Loucy (cell line): ENCODE measurements around the gene PHF20.

ENCODE experiments used
- H2AFZ ChIP-seq: fragments of 200-600 bp; sonication (generic); 2 replicates; pipeline ENCODE4 v1.6.0; 2016; ENCODE audit warnings: antibody characterized with exemption, mild to moderate bottlenecking, low read length, moderate library complexity
- H3F3A ChIP-seq: fragments of 200-600 bp; 2 replicates; pipeline ENCODE4 v1.6.0; 2016; ENCODE audit warnings: antibody characterized with exemption, low read depth, mild to moderate bottlenecking
- H3K27me3 ChIP-seq: fragments of 200-600 bp; sonication (generic); 2 replicates; pipeline ENCODE4 v1.6.1; 2014; ENCODE audit warnings: low read length, mild to moderate bottlenecking; ENCODE audit not compliant: insufficient read depth, poor library complexity, severe bottlenecking
- H3K36me3 ChIP-seq: fragments of 200-600 bp; sonication (generic); 2 replicates; pipeline ENCODE4 v1.6.1; 2016; ENCODE audit warnings: low read length; ENCODE audit not compliant: insufficient read depth
- H3K4me1 ChIP-seq: fragments of 200-600 bp; sonication (generic); 2 replicates; pipeline ENCODE4 v1.5.1; 2014; ENCODE audit warnings: low read length, mild to moderate bottlenecking; ENCODE audit not compliant: insufficient read depth, poor library complexity, severe bottlenecking
- H3K4me2 ChIP-seq: fragments of 200-600 bp; sonication (generic); 2 replicates; pipeline ENCODE4 v1.6.0; 2014; ENCODE audit warnings: antibody characterized with exemption, low read length, low read depth, mild to moderate bottlenecking; ENCODE audit not compliant: poor library complexity, severe bottlenecking
- H3K4me3 ChIP-seq: fragments of 200-600 bp; sonication (generic); 2 replicates; pipeline ENCODE4 v1.5.1; 2014; ENCODE audit warnings: low read length, mild to moderate bottlenecking, mixed read lengths; ENCODE audit not compliant: poor library complexity, severe bottlenecking
- H3K79me2 ChIP-seq: fragments of 200-600 bp; sonication (generic); 2 replicates; pipeline ENCODE4 v1.6.1; 2014; ENCODE audit warnings: low read length; ENCODE audit not compliant: insufficient read depth
- H3K9ac ChIP-seq: fragments of 200-600 bp; sonication (generic); 2 replicates; pipeline ENCODE4 v1.6.0; 2014; ENCODE audit warnings: mild to moderate bottlenecking, low read depth, low read length, moderate library complexity; ENCODE audit not compliant: poor library complexity, severe bottlenecking
- H3K9me2 ChIP-seq: fragments of 200-600 bp; sonication (generic); replicated peaks from 2 replicates; pipeline ENCODE4 v1.6.1; 2016; ENCODE audit warnings: low read depth, low read length, mixed read lengths
- H3K9me3 ChIP-seq: fragments of 200-600 bp; sonication (generic); 2 replicates; pipeline ENCODE4 v1.6.1; 2014; ENCODE audit warnings: mild to moderate bottlenecking, antibody characterized with exemption, low read length, low read depth; ENCODE audit not compliant: insufficient read depth
- H4K20me1 ChIP-seq: fragments of 200-600 bp; sonication (generic); 2 replicates; pipeline ENCODE4 v1.6.0; 2014; ENCODE audit warnings: antibody characterized with exemption, low read length, mild to moderate bottlenecking; ENCODE audit not compliant: insufficient read depth, poor library complexity, severe bottlenecking
- CTCF ChIP-seq: fragments of 200-600 bp; sonication (generic); conservative IDR thresholded peaks from 2 replicates; pipeline ENCODE4 v1.5.1; 2014; ENCODE audit warnings: mild to moderate bottlenecking, antibody characterized with exemption, low read length
- EZH2phosphoT487 ChIP-seq: fragments of 200-600 bp; IDR thresholded peaks from 2 replicates; pipeline ENCODE4 v1.6.1; 2018; ENCODE audit warnings: antibody characterized with exemption, mild to moderate bottlenecking, moderate library complexity, borderline replicate concordance

PHF20 gene

GRCh38 chr20:35806075-35806474 lies 34.3 kb downstream of the PHF20 start:
- peaks cover 17% of the 10 kb centered on the region; the same call in 1 of the 2 replicates for H3K36me3 ChIP-seq
- peaks cover 9% of the 10 kb centered on the region; the same call in 1 of the 2 replicates for H3K79me2 ChIP-seq

GRCh38 chr20:35807877-35808276 lies 36.1 kb downstream of the PHF20 start:
- TF ChIP-seq EZH2phosphoT487 (no peak), CTCF (no peak)
- Histone ChIP-seq H3K9ac (no peak overlapping the region), H3K4me2 (no peak overlapping the region), H3K4me3 (no peak overlapping the region), H4K20me1 (no peaks in the 10 kb centered on the region), H3K9me2 (no peaks in the 10 kb centered on the region), H3K79me2 (peaks cover 13% of the 10 kb centered on the region; the same call in 1 of the 2 replicates), H3K27me3 (no peaks in the 10 kb centered on the region), H3K9me3 (no peaks in the 10 kb centered on the region), H2AFZ (no peak overlapping the region), H3K36me3 (peaks cover 12% of the 10 kb centered on the region; the same call in 1 of the 2 replicates), H3F3A (no peaks in the 10 kb centered on the region), H3K4me1 (no peaks in the 10 kb centered on the region)

More at GRCh38 chr20:35806075-35806474, 34.3 kb downstream of the PHF20 start:
- H3K27me3 ChIP-seq: no peaks in the 10 kb centered on the region
- no peak overlapping the region for H3K9ac ChIP-seq
- H3K4me3 ChIP-seq: no peak overlapping the region
- H3F3A ChIP-seq: no peaks in the 10 kb centered on the region
- no peak overlapping the region for H2AFZ ChIP-seq
- TF ChIP-seq EZH2phosphoT487 (no peak), CTCF (no peak)
- H4K20me1 ChIP-seq: no peaks in the 10 kb centered on the region
- no peak overlapping the region for H3K4me2 ChIP-seq
- H3K9me3 ChIP-seq: no peaks in the 10 kb centered on the region
- no peaks in the 10 kb centered on the region for H3K4me1 ChIP-seq
- H3K9me2 ChIP-seq: no peaks in the 10 kb centered on the region

- Histone ChIP-seq H3K4me3 (no peak overlapping the region), H3K4me1 (no peaks in the 10 kb centered on the region), H3F3A (no peaks in the 10 kb centered on the region), H3K4me2 (no peak overlapping the region), H2AFZ (no peak overlapping the region), H3K9me3 (no peaks in the 10 kb centered on the region), H4K20me1 (no peaks in the 10 kb centered on the region), H3K9me2 (no peaks in the 10 kb centered on the region), H3K36me3 (peaks cover 14% of the 10 kb centered on the region; the same call in 1 of the 2 replicates), H3K27me3 (no peaks in the 10 kb centered on the region), H3K9ac (no peak overlapping the region), H3K79me2 (peaks cover 5% of the 10 kb centered on the region; the same call in 1 of the 2 replicates)
- no peak for TF ChIP-seq EZH2phosphoT487
- TF ChIP-seq CTCF: no peak
Measured at GRCh38 chr20:35820715-35821114, 48.9 kb downstream of the PHF20 start.
